Subcutaneous abdominal adipose tissue (tissue), 5 donors: Measurements from ENCODE around the gene PARD3B.
A peak's percentile ranks its signal among the peaks of the same experiment; 100 is the strongest.

Source experiments
- H3K27ac ChIP-seq: one replicate; pipeline ENCODE4 v1.7.0; 2013; ENCODE audit warnings: low read depth, mild to moderate bottlenecking, inconsistent platforms, low read length, moderate library complexity
- H3K27me3 ChIP-seq, 5 donors: one replicate each; pipeline ENCODE4 v1.7.0; 2013; ENCODE audit warnings: low read length in 5 of 5, inconsistent platforms in 1 of 5; ENCODE audit not compliant: control insufficient read depth in 5 of 5, insufficient read depth in 4 of 5
- H3K36me3 ChIP-seq, 5 donors: one replicate each; pipeline ENCODE4 v1.7.0; 2013; ENCODE audit warnings: low read length in 5 of 5; ENCODE audit not compliant: control insufficient read depth in 5 of 5, insufficient read depth in 5 of 5
- H3K4me1 ChIP-seq, 5 donors: one replicate each; pipeline ENCODE4 v1.7.0; 2013; ENCODE audit warnings: low read length in 5 of 5, mild to moderate bottlenecking in 3 of 5, moderate library complexity in 1 of 5; ENCODE audit not compliant: control insufficient read depth in 5 of 5, insufficient read depth in 5 of 5
- H3K4me3 ChIP-seq, 5 donors: one replicate each; pipeline ENCODE4 v1.7.0; 2013; ENCODE audit warnings: low read length in 5 of 5, low read depth in 1 of 5
- H3K9ac ChIP-seq, 5 donors: one replicate each; pipeline ENCODE4 v1.7.0; 2013; ENCODE audit warnings: low read length in 5 of 5, mild to moderate bottlenecking in 4 of 5, moderate library complexity in 3 of 5
- H3K9me3 ChIP-seq, 5 donors: one replicate each; pipeline ENCODE4 v1.7.0; 2013; ENCODE audit warnings: low read length in 5 of 5; ENCODE audit not compliant: control insufficient read depth in 5 of 5
- donor health status: healthy.
- donor health status: healthy.
- donor health status: healthy.
- donor health status: healthy.
- donor health status: healthy.

Gene PARD3B

GRCh38 chr2:205408696-205409095 is 863.4 kb downstream of the PARD3B start:
- no peaks in the 10 kb centered on the region for H3K27me3 ChIP-seq
- H3K4me1 ChIP-seq: peaks cover 0 to 21% (median 9%) of the 10 kb centered on the region in 5 donors
- H3K9me3 ChIP-seq: no peaks in the 10 kb centered on the region
- no peak overlapping the region for H3K9ac ChIP-seq
- H3K36me3 ChIP-seq: no peaks in the 10 kb centered on the region
- H3K27ac ChIP-seq: no peak overlapping the region
- no peak overlapping the region for H3K4me3 ChIP-seq

- Histone ChIP-seq H3K9ac (no peak overlapping the region), H3K4me1 (peaks cover 0 to 21% (median 9%) of the 10 kb centered on the region in 5 donors), H3K9me3 (no peaks in the 10 kb centered on the region), H3K27me3 (no peaks in the 10 kb centered on the region), H3K4me3 (no peak overlapping the region), H3K36me3 (no peaks in the 10 kb centered on the region), H3K27ac (no peak overlapping the region)
Measured at GRCh38 chr2:205409411-205409810, 864.1 kb downstream of the PARD3B start.

- Histone ChIP-seq H3K27me3 (no peaks in the 10 kb centered on the region), H3K27ac (no peak overlapping the region), H3K4me3 (no peak overlapping the region), H3K9me3 (no peaks in the 10 kb centered on the region), H3K9ac (peak overlapping the region in 1 of 5 donors; percentile 32), H3K36me3 (no peaks in the 10 kb centered on the region), H3K4me1 (peaks cover 0 to 21% (median 9%) of the 10 kb centered on the region in 5 donors)
Measured at GRCh38 chr2:205411558-205411957, 866.3 kb downstream of the PARD3B start.

GRCh38 chr2:205424326-205424725 is 879.1 kb downstream of the PARD3B start:
- no peaks in the 10 kb centered on the region for H3K36me3 ChIP-seq
- peaks cover 0 to 6% (median 3%) of the 10 kb centered on the region in 5 donors for H3K4me1 ChIP-seq
- H3K9ac ChIP-seq: no peak overlapping the region
- no peak overlapping the region for H3K27ac ChIP-seq
- no peaks in the 10 kb centered on the region for H3K9me3 ChIP-seq
- no peak overlapping the region for H3K4me3 ChIP-seq
- H3K27me3 ChIP-seq: no peaks in the 10 kb centered on the region

GRCh38 chr2:205425102-205425501 is 879.8 kb downstream of the PARD3B start:
- H3K9me3 ChIP-seq: no peaks in the 10 kb centered on the region

GRCh38 chr2:205427112-205427511 is 881.8 kb downstream of the PARD3B start:
- Histone ChIP-seq H3K36me3 (no peaks in the 10 kb centered on the region), H3K27me3 (no peaks in the 10 kb centered on the region), H3K4me3 (no peak overlapping the region), H3K9ac (no peak overlapping the region), H3K27ac (no peak overlapping the region), H3K9me3 (no peaks in the 10 kb centered on the region), H3K4me1 (peaks cover 0 to 6% (median 3%) of the 10 kb centered on the region in 5 donors)

More at GRCh38 chr2:205425102-205425501, 879.8 kb downstream of the PARD3B start:
- Histone ChIP-seq H3K27ac (no peak overlapping the region), H3K4me3 (no peak overlapping the region), H3K36me3 (no peaks in the 10 kb centered on the region), H3K27me3 (no peaks in the 10 kb centered on the region), H3K4me1 (peaks cover 0 to 6% (median 3%) of the 10 kb centered on the region in 5 donors), H3K9ac (no peak overlapping the region)

- H3K36me3 ChIP-seq: no peaks in the 10 kb centered on the region
- H3K27me3 ChIP-seq: no peaks in the 10 kb centered on the region
- H3K4me1 ChIP-seq: peaks cover 0 to 6% (median 3%) of the 10 kb centered on the region in 5 donors
- no peaks in the 10 kb centered on the region for H3K9me3 ChIP-seq
- no peak overlapping the region for H3K4me3 ChIP-seq
- H3K9ac ChIP-seq: no peak overlapping the region
- no peak overlapping the region for H3K27ac ChIP-seq
Measured at GRCh38 chr2:205428811-205429210, 883.5 kb downstream of the PARD3B start.

GRCh38 chr2:205435970-205436369 is 890.7 kb downstream of the PARD3B start:
- H3K27ac ChIP-seq: no peak overlapping the region
- peaks cover 0 to 6% (median 4%) of the 10 kb centered on the region in 5 donors for H3K36me3 ChIP-seq
- H3K9ac ChIP-seq: no peak overlapping the region
- H3K27me3 ChIP-seq: no peaks in the 10 kb centered on the region
- no peaks in the 10 kb centered on the region for H3K9me3 ChIP-seq
- peaks cover 0 to 8% (median 0%) of the 10 kb centered on the region in 5 donors for H3K4me1 ChIP-seq
- H3K4me3 ChIP-seq: no peak overlapping the region

- Histone ChIP-seq H3K27ac (no peak overlapping the region), H3K4me3 (no peak overlapping the region), H3K4me1 (peaks cover 0 to 8% (median 0%) of the 10 kb centered on the region in 5 donors), H3K36me3 (peaks cover 0 to 7% (median 5%) of the 10 kb centered on the region in 5 donors), H3K9ac (no peak overlapping the region), H3K9me3 (peaks cover 0 to 2% (median under 1%) of the 10 kb centered on the region in 5 donors), H3K27me3 (no peaks in the 10 kb centered on the region)
Measured at GRCh38 chr2:205438241-205438640, 893.0 kb downstream of the PARD3B start.

- H3K9me3 ChIP-seq: peaks cover 0 to 5% (median 2%) of the 10 kb centered on the region in 5 donors
- no peak overlapping the region for H3K4me3 ChIP-seq
- H3K27me3 ChIP-seq: no peaks in the 10 kb centered on the region
- H3K4me1 ChIP-seq: peaks cover 0 to 8% (median 0%) of the 10 kb centered on the region in 5 donors
- H3K27ac ChIP-seq: no peak overlapping the region
- H3K9ac ChIP-seq: no peak overlapping the region
- H3K36me3 ChIP-seq: peaks cover 0 to 7% (median 5%) of the 10 kb centered on the region in 5 donors
Measured at GRCh38 chr2:205439621-205440020, 894.3 kb downstream of the PARD3B start.
